GM21390 (cell line): ENCODE measurements around the gene FEM1C.

Source experiments
- ATAC-seq: cut with Tn5 transposase; IDR thresholded peaks from one replicate; pipeline ENCODE4 v1.9.1; 2021; ENCODE audit not compliant: unreplicated experiment

FEM1C gene

DNA sequence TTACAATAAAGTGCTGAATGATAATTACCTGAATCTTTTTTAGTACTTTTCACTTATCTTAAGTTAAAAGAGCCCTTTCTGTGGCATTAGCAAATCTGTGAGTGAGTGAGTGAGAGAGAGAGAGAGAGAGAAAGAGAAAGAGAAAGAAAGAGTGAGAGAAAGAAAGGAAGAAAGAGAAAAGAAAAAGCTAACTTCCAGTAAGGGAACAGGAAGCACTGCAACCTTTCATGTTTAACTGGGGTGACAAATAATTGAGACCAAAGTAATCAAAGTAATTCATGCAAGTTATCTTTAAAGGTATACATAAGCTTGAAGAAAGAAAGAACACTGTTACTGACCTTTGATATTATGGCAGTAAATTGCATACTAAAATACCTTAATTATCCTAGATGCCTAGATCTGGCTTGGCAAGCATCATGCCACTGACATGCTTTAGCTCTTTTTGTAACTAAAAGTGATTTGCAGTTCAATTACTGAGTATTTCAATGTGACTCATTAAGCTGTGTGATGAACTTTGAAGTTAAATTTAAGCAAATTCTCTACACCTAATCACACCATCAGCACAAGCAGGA lies 21.7 kb downstream of the FEM1C start:
- ATAC-seq: no peak

DNA sequence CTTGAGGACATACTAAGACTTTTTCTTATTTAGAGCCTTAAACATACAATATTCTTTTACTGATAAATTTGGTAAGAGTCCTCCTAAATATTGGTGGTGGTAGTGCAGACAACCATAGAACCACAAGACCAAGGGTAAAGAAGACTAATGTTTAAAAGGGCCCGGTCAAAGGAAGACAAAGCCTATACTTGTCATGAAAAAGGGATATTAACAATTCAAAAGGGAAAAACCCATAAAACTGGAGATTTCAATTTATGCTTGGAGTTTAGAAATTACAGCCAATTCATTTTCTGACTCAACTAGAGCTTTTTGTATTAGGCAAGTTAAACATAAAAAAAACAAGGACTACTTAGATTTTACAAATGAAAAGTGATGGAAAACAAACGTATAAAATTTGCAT lies 24.4 kb downstream of the FEM1C start:
- ATAC-seq: no peak

DNA sequence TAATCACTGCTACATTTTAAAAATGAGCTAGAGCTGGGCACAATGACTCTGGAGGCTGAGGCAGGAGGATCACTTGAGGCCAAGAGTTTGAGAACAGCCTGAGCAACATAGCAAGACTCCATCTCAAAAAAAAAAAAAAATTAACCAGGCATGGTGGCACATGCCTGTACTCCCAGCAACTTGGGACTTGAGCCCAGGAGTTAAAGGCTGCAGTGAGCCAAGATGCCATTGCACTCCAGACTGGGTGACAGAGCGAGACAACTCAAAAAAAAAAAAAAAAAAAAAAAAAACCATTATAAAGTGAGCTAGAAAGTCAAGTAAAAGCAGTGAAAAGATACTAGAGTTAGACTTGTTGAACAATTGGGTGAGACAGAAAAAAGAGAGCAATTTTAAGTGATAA lies 28.2 kb downstream of the FEM1C start:
- no peak for ATAC-seq

DNA sequence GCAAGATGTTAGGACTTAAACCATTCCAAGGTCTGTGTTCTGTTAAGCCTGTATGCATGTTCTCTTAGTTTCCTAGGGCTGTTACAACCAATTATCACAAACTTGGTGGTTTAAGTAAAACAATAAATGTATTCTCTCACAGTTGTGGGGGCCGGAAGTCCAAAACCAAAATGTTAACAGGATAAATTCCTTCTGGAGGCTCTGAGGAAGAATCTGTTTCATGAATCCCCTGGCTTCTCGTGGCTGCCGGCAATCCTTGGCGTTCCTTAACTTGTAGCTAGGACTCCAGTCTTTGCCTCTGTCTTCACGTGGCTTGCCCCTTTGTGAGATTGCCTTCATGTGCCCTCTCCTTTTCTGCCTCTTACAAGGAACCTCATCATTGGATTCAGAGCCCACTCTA lies 30.4 kb downstream of the FEM1C start:
- ATAC-seq: no peak

DNA sequence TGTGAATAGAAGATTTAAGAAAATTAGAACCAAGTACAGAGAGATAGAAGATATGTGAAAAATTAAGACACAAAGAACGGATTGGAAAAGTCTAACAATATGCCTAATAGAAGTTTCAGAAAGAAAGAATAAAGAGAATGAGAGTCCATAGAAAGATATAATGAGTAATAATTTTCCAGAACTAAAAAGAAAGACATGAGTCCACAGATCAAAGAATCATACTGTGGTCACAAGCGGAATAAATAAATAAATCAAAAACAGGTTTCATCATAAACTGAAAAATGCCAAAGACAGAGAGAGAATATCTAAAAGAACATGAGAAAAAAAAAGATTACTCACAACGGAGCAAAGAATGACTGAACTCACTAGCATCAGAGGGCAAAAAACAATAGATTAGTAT lies 32.9 kb downstream of the FEM1C start:
- ATAC-seq: no peak

DNA sequence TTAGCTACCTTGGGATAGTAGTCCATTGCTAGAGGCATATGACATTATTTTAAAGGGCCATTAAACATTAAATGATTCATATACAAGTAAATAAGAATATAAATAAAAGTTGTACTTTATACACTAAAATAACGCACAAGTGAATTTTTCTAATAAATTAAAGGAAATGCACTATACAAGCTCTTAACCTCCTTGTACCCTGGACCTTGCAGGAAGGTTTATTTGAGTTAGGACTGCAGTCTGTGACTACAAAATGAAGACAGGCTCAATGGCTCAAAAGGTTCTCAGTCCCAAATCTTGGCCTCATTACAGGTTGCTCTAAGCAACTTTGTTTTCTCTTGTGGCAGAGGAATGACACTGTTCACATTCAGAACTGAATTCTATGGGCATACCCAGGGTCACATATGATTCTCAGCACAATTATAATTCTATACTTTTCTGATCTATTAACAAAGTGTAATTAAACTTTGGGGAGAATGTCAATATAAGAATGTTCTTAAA lies 34.4 kb downstream of the FEM1C start:
- ATAC-seq: no peak

DNA sequence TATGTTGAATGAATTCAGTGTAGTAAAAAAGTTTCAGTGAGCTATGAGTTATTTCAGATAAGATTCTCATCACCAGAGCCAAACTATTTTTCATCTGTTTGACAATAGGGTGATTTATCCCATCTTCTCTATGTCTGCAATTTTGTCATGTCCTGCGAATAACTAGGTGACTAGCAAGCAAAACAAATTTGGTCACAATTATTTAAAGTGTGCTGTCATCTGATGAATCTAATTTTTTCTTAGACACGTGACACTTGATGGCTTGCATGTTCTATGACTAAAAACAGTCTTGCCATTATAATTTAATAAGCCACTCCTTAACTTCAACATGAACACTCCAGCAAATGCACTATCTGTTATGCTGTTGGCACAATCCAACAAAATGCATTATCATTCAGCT lies 35.0 kb downstream of the FEM1C start:
- no peak for ATAC-seq

DNA sequence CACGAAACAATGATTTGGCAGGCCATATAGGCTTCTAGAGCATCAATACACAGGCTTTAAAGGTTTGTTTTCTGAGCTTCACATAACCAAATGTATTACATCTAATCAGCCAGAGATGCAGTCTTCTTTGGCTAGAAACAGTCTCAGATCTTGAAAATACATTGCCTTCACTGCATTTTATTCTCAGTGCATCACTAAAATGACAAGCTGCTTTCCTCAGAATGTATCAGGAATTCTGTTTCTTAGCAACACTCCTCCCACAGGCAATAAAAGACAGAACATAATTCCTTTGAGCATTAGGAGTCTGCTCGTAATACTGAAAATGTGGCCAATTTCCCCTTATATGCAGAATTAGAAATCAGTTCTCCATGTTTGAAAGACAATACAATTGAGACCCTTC lies 36.9 kb downstream of the FEM1C start:
- no peak for ATAC-seq

DNA sequence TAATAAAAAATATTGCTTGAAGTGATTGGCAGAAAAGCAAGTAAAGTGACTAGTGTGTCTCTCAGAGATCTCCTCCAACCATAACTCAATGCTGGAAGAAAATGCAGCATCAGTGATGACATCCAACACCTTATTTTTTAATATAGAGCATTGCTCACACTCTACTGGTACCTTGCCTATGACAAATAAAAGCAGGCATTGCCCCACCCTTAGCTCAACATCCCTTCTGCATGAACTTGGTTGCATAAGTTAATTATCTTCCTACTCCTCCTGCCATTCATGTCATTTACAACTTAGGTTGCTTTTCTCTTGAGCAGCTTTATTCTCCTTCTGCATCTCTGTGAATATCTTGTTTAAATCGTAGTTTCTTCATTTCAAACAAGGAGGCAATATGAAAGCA lies 41.2 kb downstream of the FEM1C start:
- ATAC-seq: no peak

DNA sequence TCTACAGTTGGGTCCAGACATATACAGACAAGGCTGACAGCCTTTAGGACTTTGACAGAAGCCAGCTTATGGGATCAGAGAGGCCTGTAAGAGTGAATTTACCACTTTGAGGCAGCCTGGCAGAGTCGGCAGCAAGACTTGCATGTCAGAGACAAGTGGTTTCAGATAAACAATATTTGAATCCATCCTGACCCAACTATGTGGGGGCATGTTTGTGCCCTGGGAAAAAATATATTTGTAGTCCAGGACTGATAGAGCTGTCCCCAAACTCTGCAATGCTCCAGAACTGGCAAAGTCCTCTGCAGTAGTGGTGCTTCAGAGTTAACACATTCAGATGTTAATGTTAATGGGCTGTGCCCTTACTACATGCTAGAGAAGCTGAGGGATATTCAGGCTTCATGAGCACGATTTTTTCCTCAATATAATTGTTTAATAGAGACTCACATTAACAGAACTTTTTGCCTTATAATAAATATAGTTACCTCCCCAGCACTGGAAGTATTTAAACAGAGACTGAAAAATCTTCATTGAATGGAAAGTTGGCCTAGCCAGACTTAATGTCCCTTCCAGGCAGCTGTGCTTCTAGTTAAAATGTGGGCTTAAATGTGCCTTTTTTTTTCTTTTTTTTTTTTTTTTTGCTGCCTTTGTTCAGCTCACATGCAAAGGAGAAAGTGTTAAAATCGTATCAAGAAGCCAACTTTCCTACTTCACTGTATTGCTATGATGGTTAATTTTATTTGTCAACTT lies 42.9 kb downstream of the FEM1C start:
- no peak for ATAC-seq

DNA sequence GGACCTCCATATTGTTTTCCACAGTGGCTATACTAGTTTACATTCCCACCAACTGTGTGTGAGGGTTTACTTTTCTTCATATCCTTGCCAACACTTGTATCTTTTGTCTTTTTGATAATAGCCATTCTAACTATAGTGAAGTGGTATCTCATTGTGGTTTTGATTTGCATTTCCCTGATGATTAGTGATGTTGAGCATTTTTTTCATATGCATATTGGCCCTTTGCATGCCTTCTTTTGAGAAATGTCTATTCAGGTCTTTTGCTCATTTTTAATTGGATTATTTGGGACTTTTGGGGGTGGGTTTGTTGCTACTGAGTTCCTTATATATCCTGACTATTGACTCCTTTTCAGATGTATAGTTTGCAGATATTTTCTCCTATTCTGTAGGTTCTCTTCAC lies 44.4 kb downstream of the FEM1C start:
- ATAC-seq: no peak

DNA sequence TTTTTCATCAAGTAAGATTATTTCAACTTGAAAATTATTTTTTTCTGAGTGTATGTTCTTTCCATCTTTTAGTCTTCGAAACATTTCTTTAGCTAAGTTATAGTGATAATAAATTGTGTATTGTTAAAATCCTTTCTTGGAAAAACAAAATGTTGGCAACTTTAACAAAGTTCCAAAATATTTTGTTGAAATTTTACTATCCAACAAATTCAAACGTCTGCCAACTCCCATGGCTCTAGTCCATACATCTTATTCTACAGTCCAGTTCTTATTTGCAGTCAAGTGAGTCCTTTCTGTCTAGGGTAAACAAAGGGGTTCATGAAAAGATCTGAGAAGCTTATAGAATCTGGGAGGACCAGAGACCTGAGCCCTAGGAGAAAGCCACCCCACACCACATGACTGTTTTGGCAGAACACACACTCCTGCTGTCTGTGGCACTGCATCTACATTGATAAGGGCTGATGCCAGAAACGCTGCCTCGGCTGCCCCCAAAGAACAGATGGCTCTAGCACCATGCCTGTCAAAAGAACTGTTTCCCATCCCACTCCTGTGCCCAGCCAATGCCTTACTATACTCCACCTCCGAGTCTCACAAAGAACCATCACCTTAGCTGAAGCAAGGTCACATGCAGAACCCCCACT lies 47.5 kb downstream of the FEM1C start:
- ATAC-seq: no peak

DNA sequence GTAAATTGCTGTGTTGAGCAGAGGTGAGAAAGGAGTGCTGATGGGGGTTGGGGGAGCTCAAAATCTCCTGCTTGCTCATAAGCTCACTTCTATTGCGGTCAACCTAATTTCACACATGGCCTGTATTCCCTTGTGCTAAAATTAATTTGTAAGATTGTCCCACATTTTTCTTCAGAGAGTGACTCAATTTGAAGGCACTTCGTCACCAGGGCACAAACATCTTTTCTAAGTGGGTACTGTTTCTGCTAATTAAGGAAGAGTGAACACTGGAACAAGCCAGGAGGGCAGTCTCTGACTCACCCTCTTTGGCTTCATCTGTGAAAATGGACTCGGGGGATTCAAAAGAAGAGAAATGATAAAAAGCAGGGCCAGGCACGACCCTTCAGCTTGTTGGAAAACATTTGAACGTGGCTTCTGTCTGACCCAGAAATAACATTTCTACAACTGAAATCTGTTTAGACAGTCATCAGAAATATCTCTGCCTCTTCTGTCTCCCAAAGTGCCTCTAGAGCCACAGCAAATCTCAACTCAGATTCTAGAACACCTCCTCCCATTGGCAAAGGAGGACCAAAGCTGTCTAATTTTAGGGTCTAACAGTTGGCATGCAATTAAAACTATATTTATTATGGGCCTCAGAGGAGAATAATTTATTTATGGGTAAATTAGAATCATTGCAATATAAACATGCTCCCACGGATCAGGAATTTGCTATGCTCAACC lies 49.8 kb downstream of the FEM1C start:
- ATAC-seq: no peak

DNA sequence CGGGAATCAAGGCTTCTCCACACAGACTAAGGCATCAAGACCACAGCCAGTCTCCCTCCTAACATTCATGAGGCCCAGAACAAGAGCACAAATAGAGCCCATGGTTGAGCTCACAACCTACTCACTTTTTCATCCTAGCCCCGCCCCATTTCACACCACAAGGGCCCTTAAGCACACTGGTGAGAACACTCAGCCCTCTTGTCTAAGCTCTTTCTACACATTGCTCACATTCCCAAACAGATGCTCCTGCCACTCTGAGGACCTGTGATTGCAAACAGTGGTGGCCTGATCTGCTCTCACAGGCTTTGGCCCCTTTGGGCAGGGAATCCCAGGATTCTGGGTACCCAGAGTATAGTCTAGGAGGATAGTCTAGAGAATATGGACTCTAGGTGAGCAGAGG lies 54.0 kb downstream of the FEM1C start:
- ATAC-seq: no peak

DNA sequence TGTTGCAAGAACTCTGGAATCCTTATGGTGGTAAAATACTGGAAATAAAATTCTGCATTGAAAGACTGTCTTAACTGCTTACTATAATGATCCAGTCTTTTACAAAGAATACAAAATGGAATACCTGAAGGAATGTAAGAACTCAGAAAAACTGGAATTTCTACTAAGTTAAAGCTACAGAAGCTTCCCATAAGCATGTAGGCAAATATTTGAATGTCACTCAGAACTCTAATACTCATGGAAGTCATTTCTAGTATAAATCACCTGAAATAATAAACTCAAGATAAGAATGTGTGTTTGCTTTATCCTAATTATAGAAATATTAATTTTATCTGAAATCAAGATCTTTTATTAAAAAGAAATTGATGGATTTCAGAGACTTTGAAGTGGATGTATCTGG lies 54.8 kb downstream of the FEM1C start:
- no peak for ATAC-seq

DNA sequence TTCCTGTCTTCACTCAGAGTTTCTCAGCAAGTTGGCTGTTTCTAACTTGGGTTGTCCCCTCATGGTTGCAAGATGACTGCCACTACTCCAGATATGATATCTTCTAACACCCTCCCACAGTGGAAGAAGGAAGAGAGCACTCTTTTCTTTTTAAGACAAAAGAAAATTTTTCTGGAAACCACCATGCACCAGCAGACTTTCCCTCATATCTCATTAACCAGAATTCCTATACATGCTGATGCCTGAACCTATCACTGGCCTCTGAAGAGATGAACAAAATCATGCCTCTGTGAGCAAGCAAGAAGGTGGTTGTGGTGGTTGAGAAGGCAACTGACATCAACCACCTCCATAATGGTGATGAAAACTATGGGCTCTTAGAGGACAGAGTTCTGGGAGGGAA lies 56.8 kb downstream of the FEM1C start:
- peak; percentile 52 for ATAC-seq

DNA sequence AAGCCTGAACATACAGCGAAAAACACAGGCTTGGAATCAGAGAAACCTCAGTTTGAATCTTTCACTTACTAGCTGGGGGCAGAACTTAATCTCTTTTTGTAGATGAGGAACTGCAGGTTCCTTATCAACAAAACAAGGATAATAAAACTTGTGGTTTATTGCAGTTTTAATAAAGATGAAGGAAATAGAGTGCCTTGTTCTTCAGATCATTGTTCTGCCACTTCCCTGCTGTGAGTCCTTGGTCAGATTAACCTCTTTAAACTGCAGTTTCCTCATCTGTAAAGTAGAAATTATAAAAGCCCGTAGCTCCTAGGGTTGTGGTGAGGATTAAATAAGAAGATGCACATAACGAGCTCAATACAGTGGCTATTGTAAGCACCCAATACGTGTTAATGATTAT lies 57.4 kb downstream of the FEM1C start:
- no peak for ATAC-seq

DNA sequence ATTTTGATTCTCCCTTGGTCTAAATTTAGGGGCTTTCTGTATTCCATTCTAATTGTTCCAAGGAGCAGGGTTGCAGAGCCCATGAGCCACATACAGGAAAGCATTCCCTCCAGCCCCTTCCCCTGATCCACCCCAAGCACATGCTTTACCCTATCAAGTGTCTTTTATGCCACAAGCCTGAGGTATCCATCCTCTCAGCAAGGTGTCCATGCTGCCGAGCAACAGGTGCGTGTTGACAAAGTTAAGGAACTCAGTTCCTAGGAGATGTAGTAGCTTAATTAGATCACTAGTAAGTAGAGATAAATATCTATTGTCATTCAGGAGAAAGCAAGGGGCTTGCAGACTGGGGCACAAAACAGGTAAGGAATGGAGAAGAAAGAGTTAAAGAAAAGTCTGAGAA lies 57.8 kb downstream of the FEM1C start:
- ATAC-seq: no peak

DNA sequence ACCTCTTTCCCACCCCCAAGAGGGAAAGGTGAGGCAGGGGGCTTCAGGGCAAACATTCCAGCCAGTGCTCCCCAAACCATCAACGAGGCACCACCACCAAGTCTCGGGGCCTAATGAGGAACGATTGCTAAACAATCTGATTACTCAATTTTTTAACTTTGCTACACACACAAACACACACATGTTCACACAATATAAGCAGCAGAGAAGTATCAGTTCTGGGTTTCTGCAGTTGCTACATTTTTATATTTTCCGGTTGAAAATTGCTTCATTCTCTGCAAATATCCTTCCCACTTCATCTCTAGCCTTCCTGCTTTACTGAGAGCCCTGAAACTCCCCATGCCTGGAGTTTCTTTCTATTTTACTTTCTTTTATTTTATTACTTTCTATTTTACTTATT lies 60.2 kb downstream of the FEM1C start:
- no peak for ATAC-seq

DNA sequence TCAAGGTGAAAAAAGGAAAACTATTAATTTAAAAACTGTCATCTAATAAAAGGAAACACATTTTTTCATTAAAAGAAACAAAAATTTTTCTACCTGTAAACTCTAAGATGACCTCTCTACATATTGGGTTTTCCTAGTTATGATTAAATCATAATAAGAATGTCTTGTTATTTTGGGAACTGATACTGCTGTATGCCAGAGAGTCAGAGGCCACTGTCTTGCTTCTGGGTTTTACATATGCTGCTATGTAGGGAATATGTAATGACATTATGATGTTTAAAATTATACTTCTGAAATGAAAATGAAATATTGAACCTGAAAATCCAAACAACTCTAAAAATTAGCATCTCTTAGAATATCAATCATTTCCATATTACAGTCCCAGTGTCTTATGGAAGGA lies 63.7 kb downstream of the FEM1C start:
- ATAC-seq: no peak

DNA sequence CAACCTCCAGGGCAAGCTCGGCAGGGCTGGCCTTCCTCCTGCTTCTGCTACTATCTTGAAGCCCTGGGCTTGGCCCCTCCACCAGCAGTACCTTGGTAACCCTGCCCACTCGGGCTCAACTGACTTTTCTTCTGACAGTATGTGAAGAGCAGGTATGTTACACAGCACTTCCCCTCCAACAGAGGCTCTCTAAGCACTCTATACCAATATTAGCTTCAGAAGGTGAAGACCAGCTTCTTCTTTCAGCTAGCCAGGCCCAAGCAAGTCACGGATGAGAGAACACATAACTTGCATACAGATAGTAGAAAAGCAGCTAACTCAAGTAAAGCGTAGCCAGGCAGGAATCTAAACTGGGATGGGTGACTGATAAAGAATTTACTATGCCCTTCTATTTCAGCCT lies 64.3 kb downstream of the FEM1C start:
- peak; percentile 55 for ATAC-seq
